A549 (cell line): ENCODE measurements around the gene OR10A3. TPM values are rescaled to one million over a fixed set of nuclear protein-coding genes. Genes with fewer than 3 reads are reported as not detected.

Experiments
- polyA plus RNA-seq, 4 experiments: library from polyadenylated mRNA; depleted of rRNA in 3 of 4; stranded (reverse); fragments of >200 nt; fragmentation: RNase III in 1 of 4; extraction: RNeasy Plus Mini Kit Qiagen cat#74134 plus additional on column Dnase treatment in 1 of 4; gene quantifications; 2 replicates in 3 of 4; 3 replicates in 1 of 4; pipeline ENCODE4 v1.2.3, GENCODE V29; 2011 to 2017
- small RNA-seq, 6 experiments: library from RNA; depleted of rRNA; stranded (forward); fragments of <200 nt; gene quantifications; one replicate each; pipeline ENCODE3, GENCODE V24; 2012

Gene OR10A3
- polyA plus RNA-seq, 2 of the 4 experiments (the other 2 are of a cell fraction) = not detected

Small RNAs within 50 kb of the gene (small RNA-seq; reads per million reads assigned to genes)
- gene COX6CP5 (0 to 1.3 (median 0) reads per million in 6 experiments), gene RNU6-943P (0 reads per million in 6 experiments)

Other genes starting within 250 kb of the OR10A3 start
- gene OVCH2, start 235.2 kb downstream of the OR10A3 start, polyA plus RNA-seq (2011; rRNA removed) = not detected in 2 replicates
- not detected in 3 replicates for gene OVCH2, start 235.2 kb downstream of the OR10A3 start, polyA plus RNA-seq (2017; fragmentation: RNase III; extraction: RNeasy Plus Mini Kit Qiagen cat#74134 plus additional on column Dnase treatment)
- gene OR5P2, start 144.8 kb downstream of the OR10A3 start, polyA plus RNA-seq (2011; rRNA removed) = not detected in 2 replicates
- gene OR5P2, start 144.8 kb downstream of the OR10A3 start, polyA plus RNA-seq (2017; fragmentation: RNase III; extraction: RNeasy Plus Mini Kit Qiagen cat#74134 plus additional on column Dnase treatment) = not detected in 3 replicates
- gene OR5P3, start 110.9 kb downstream of the OR10A3 start, polyA plus RNA-seq (2011; rRNA removed) = not detected in 2 replicates
- not detected in 3 replicates for gene OR5P3, start 110.9 kb downstream of the OR10A3 start, polyA plus RNA-seq (2017; fragmentation: RNase III; extraction: RNeasy Plus Mini Kit Qiagen cat#74134 plus additional on column Dnase treatment)
- not detected in 2 replicates for gene OR10A6, start 10.4 kb downstream of the OR10A3 start, polyA plus RNA-seq (2011; rRNA removed)
- not detected in 3 replicates for gene OR10A6, start 10.4 kb downstream of the OR10A3 start, polyA plus RNA-seq (2017; fragmentation: RNase III; extraction: RNeasy Plus Mini Kit Qiagen cat#74134 plus additional on column Dnase treatment)
- not detected in 2 replicates for gene NLRP10, start 23.7 kb upstream of the OR10A3 start, polyA plus RNA-seq (2011; rRNA removed)
- not detected in 3 replicates for gene NLRP10, start 23.7 kb upstream of the OR10A3 start, polyA plus RNA-seq (2017; fragmentation: RNase III; extraction: RNeasy Plus Mini Kit Qiagen cat#74134 plus additional on column Dnase treatment)
- 119 and 191 TPM in 2 replicates for gene EIF3F, start 45.6 kb upstream of the OR10A3 start, polyA plus RNA-seq (2011; rRNA removed)
- gene EIF3F, start 45.6 kb upstream of the OR10A3 start, polyA plus RNA-seq (2017; fragmentation: RNase III; extraction: RNeasy Plus Mini Kit Qiagen cat#74134 plus additional on column Dnase treatment) = 274 to 293 TPM (median 278 TPM) in 3 replicates
- 11.3 and 11.7 TPM in 2 replicates for gene TUB, start 139.5 kb upstream of the OR10A3 start, polyA plus RNA-seq (2011; rRNA removed)
- 12.5 to 13.2 TPM (median 12.8 TPM) in 3 replicates for gene TUB, start 139.5 kb upstream of the OR10A3 start, polyA plus RNA-seq (2017; fragmentation: RNase III; extraction: RNeasy Plus Mini Kit Qiagen cat#74134 plus additional on column Dnase treatment)
- gene RIC3, start 227.3 kb upstream of the OR10A3 start, polyA plus RNA-seq (2011; rRNA removed) = 3.2 and 3.4 TPM in 2 replicates
- 1.7 to 3.3 TPM (median 2.3 TPM) in 3 replicates for gene RIC3, start 227.3 kb upstream of the OR10A3 start, polyA plus RNA-seq (2017; fragmentation: RNase III; extraction: RNeasy Plus Mini Kit Qiagen cat#74134 plus additional on column Dnase treatment)